ENCODE data around the gene MRPL46.
A peak's percentile ranks its signal among the peaks of the same experiment; 100 is the strongest.
"Not testable (repeated sequence)": the region's sequence is repeated elsewhere in the genome, so short reads cannot be mapped to it uniquely, and the experiment has no call there.

MRPL46 gene

DNA sequence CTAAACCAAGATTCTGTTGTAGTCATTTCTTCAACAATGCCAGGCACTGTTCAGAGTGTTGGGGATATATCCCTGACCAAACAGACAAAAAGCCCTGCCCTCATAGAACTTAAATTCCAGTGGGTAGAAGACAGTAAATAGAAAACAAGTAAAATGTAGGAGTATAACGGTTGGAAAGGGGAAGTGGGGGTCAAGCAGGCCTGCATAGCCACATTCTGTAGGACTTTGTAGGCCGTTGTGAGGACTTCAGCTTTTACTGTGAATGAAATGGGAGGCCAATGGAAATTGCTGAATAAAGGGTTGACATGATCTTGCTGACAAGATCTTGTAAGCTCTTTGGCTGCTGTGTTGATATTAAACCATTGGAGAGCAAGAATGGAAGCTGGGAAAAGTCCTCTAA lies 2.1 kb upstream of the MRPL46 start:
- DNase-seq (ENCODE audit: insufficient read length, low spot score): no peak
- TF ChIP-seq POLR2A (IDR thresholded peaks at IDR 0.05; ENCODE audit: low read depth, low read length): no peak
- TF ChIP-seq PAX5 (IDR thresholded peaks at IDR 0.05; ENCODE audit: insufficient read depth, low read length, severe bottlenecking): no peak
- TF ChIP-seq TAF1 (IDR thresholded peaks at IDR 0.05; ENCODE audit: low read depth, low read length): no peak
- TF ChIP-seq POU2F2 (IDR thresholded peaks at IDR 0.05; ENCODE audit: low read depth, low read length): no peak
- TF ChIP-seq SPI1 (IDR thresholded peaks at IDR 0.05; ENCODE audit: low read depth, low read length): no peak
- no peak for TF ChIP-seq POLR2AphosphoS5 (IDR thresholded peaks at IDR 0.05; ENCODE audit: low read depth, low read length)
- FAIRE-seq: no peak

DNA sequence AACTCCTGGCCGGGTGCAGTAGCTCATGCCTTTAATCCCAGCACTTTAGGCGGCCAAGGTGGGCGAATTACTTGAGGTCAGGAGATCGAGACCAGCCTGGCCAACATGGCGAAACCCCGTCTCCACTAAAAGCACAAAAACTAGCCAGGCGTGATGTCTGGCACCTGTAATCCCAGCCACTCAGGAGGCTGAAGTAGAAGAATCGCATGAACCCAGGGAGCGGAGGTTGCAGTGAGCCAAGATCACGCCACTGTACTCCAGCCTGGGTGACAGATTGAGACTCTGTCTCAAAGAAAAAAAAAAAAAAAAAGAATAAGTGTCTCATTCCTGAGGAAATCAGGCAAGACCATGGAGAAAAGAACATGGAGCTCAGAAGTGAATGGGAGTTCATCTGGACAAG lies 1.5 kb upstream of the MRPL46 start:
- not testable (repeated sequence) for FAIRE-seq; DNase-seq (ENCODE audit: insufficient read length, low spot score)

DNA sequence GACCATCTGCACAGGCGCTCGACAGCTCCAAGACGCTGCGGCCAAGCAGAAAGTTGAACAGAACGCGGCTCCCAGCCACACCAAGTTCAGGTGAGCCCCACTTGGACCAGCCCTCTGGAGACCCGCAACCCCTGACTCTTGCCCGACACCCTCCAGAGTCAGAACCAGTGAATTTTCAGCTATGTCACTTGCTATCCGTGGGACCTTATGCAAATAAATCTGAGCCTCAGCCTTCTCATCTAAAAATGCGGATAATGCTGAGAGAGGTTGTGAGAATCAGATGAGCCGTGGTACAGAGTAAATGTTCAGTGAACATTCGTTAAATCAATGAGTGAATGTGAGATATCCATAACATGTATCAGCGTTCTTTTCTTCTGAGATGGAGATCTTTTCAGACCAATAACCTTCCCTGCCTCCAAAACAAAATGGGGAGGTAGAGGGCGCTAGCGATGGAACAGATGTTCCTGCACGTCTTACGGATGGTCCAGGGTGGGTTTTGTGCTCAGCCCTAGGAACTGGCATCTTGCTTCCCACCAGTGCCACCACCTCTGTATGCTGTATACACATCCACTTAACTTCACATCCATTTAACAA lies 844 bp upstream of the MRPL46 start:
- FAIRE-seq: peak; percentile 45
- TF ChIP-seq POLR2AphosphoS5 (IDR thresholded peaks at IDR 0.05; ENCODE audit: low read depth, low read length) (no peak), POU2F2 (IDR thresholded peaks at IDR 0.05; ENCODE audit: low read depth, low read length) (no peak)
- DNase-seq (ENCODE audit: insufficient read length, low spot score): no peak

DNA sequence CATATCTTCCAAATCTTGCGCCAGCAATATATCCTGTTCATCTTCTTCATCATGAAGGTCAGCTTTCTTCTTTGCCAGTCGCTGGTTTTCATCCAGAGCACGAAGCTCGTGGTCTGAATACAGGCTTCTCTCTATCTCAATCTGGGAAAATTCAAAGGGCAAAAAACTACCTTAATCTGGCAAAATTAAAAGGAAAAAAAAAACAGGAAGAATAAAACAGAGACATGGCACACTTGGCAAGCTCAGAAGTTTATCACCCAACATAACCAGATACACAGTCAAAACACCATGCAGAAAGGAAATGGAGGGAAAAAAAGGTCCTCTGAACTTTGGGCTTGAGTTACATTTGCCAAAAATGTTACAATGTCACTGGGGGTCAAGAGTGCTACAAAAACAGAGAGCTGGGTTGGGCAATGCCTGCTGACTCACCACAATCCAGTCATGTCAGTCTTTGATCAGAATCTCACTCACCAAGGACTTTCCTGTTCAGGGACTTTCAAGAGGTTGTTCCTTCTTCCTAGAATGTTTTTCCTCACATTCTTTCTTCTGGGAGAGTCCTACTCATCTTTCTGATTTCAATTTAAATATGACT lies 1.5 kb downstream of the MRPL46 start:
- FAIRE-seq (no peak), DNase-seq (ENCODE audit: insufficient read length, low spot score) (no peak)
- no peak for TF ChIP-seq TAF1 (IDR thresholded peaks at IDR 0.05; ENCODE audit: low read depth, low read length)
- TF ChIP-seq POU2F2 (IDR thresholded peaks at IDR 0.05; ENCODE audit: low read depth, low read length): no peak
- TF ChIP-seq PAX5 (IDR thresholded peaks at IDR 0.05; ENCODE audit: insufficient read depth, low read length, severe bottlenecking): no peak
- no peak for TF ChIP-seq SPI1 (IDR thresholded peaks at IDR 0.05; ENCODE audit: low read depth, low read length)
- TF ChIP-seq POLR2A (IDR thresholded peaks at IDR 0.05; ENCODE audit: low read depth, low read length): no peak
- no peak for TF ChIP-seq POLR2AphosphoS5 (IDR thresholded peaks at IDR 0.05; ENCODE audit: low read depth, low read length)

DNA sequence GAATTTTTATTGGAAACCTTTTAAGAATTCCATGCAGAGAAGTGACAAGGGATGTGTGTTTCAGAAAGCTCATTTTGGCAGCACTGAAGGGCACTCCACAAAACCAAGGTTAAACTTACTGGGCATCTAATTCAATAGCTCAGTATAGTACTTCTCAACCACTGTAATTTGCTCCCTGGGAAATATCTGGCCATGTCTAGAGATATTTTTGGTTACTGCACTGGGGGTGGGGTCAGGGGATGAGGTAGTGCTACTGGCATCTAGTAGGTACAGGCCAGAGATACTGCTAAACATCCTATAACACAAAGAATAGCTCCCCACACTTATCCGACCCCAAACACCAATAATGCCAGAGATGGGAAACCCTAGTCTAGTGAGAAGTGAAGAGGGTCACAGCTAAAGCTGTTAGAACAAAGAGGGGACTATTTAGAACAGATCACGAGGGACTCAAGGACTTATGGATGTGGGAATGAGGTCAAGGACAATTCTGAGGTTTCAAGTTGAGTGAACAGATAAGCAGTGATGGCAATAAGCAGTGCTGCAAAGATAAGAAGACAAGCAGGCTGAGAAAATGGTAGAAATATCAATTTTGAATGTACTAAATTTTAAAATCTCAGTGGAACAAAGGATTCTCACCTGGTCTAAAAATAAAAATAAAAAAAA lies 3.2 kb downstream of the MRPL46 start:
- FAIRE-seq (no peak), DNase-seq (ENCODE audit: insufficient read length, low spot score) (no peak)
- TF ChIP-seq POLR2A (IDR thresholded peaks at IDR 0.05; ENCODE audit: low read depth, low read length) (no peak), TAF1 (IDR thresholded peaks at IDR 0.05; ENCODE audit: low read depth, low read length) (no peak), POU2F2 (IDR thresholded peaks at IDR 0.05; ENCODE audit: low read depth, low read length) (no peak), PAX5 (IDR thresholded peaks at IDR 0.05; ENCODE audit: insufficient read depth, low read length, severe bottlenecking) (no peak), SPI1 (IDR thresholded peaks at IDR 0.05; ENCODE audit: low read depth, low read length) (no peak), POLR2AphosphoS5 (IDR thresholded peaks at IDR 0.05; ENCODE audit: low read depth, low read length) (no peak)

DNA sequence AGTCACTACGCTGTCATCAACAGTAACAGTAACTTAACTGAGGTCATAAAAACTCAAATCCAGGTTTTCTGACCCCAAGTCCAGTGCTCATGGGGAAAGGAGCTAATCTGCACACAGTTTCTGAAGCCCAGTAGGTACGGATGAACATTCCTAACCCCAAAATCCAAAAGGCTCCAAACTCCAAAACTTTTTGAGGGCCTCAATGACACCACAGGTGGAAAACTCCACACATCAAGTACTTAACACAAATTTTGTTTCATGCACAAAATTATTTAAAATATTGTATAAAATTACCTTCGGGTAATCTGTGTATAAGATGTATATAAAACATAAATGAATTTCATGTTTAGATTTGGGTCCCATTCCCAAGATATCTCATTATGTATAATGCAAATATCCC lies 10.5 kb downstream of the MRPL46 start:
- no peak for TF ChIP-seq POU2F2 (IDR thresholded peaks at IDR 0.05; ENCODE audit: low read depth, low read length)
- no peak for TF ChIP-seq PAX5 (IDR thresholded peaks at IDR 0.05; ENCODE audit: insufficient read depth, low read length, severe bottlenecking)
- no peak for TF ChIP-seq POLR2AphosphoS5 (IDR thresholded peaks at IDR 0.05; ENCODE audit: low read depth, low read length)
- TF ChIP-seq TAF1 (IDR thresholded peaks at IDR 0.05; ENCODE audit: low read depth, low read length): no peak
- TF ChIP-seq POLR2A (IDR thresholded peaks at IDR 0.05; ENCODE audit: low read depth, low read length): no peak
- no peak for TF ChIP-seq SPI1 (IDR thresholded peaks at IDR 0.05; ENCODE audit: low read depth, low read length)
- no peak for DNase-seq (ENCODE audit: insufficient read length, low spot score)
- no peak for FAIRE-seq

DNA sequence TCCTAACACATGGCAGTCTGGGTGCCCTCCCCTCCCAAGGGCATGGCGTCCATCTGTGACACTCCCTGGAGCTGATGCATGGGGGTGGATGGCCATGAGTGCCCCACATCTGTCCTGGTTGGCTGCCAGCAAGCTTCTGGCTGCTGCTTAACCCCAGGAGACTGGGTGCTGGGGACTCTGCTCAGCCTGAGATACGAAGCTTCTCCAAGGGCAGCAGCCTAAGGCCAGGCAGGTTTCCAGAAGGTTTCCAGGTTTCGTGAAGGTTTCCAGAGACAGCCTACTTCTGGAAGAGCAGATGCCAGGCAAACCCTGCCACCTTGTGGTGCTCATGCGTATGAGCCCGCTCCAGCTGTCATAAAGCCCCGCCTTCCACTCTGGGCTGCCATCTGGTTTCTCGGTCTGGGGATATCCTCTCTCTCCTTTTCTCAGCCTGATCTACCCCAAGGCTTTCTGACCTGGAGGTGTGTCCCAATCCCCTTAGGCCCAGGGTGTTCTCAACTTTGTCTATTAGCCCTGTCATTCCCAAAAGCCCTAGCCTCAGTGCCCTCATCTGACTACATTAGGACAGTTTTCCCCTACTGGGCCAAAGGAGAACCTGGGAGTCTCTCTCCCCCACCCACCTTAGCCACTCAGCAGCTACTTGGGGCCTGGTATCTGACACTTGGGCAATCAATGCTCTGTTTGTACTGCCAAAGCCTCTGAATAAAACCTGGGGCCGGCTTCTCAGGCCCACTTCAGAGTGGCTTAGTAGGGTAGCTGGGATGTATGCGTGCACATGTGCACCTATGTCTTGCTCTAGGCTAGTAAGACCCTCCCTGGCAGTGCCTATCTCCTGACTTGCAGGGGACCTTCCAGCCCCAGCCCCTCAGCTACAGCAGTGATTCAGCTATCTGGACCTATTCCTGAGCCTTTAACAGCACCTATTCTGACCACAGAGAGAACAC lies 12.0 kb downstream of the MRPL46 start:
- TF ChIP-seq POLR2AphosphoS5 (IDR thresholded peaks at IDR 0.05; ENCODE audit: low read depth, low read length): no peak
- TF ChIP-seq TAF1 (IDR thresholded peaks at IDR 0.05; ENCODE audit: low read depth, low read length): no peak
- TF ChIP-seq POU2F2 (IDR thresholded peaks at IDR 0.05; ENCODE audit: low read depth, low read length): no peak
- no peak for TF ChIP-seq SPI1 (IDR thresholded peaks at IDR 0.05; ENCODE audit: low read depth, low read length)
- TF ChIP-seq PAX5 (IDR thresholded peaks at IDR 0.05; ENCODE audit: insufficient read depth, low read length, severe bottlenecking): no peak
- no peak for TF ChIP-seq POLR2A (IDR thresholded peaks at IDR 0.05; ENCODE audit: low read depth, low read length)
- FAIRE-seq: peak; percentile 55
- no peak for DNase-seq (ENCODE audit: insufficient read length, low spot score)

DNA sequence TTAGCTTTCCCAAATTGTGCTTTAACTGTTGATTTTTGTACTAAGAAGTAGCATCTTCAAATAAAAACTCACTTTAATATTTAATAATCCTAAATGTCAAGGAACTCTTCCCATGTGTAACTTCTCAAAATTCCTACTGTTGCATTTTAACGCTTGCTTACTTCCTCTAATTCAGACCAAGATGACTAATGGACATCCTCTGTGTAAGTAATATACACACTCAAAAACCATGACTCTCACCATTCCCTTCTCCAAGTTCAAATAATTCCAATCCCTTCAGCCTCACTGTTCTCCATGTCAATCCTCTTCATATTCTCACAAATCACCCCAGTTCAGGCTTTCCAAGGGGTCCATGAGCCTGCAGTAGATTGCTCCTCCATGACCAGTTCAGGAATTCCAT lies 13.0 kb downstream of the MRPL46 start:
- DNase-seq (ENCODE audit: insufficient read length, low spot score) (no peak), FAIRE-seq (no peak)

DNA sequence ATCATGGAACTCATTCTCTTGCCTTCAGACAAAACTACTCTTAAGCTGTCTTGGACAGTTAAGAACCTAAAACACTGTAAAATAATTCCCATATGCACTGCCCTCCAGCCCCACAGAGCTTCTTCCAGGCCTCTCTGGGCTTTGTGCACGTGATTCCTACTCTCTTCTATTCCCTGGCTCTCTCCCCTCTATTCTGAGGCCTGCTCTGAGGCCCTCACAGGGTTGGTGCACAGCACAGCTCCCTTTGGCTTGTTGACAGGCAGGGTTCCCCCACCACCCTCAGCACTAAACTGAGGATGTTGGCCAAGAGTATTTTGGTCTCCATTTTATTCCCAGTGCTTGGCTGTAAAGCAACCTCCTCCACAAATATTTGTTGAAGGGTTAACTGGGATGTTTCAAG lies 13.5 kb downstream of the MRPL46 start:
- FAIRE-seq (no peak), DNase-seq (ENCODE audit: insufficient read length, low spot score) (no peak)
- TF ChIP-seq POLR2A (IDR thresholded peaks at IDR 0.05; ENCODE audit: low read depth, low read length): no peak
- no peak for TF ChIP-seq SPI1 (IDR thresholded peaks at IDR 0.05; ENCODE audit: low read depth, low read length)
- TF ChIP-seq TAF1 (IDR thresholded peaks at IDR 0.05; ENCODE audit: low read depth, low read length): no peak
- TF ChIP-seq POLR2AphosphoS5 (IDR thresholded peaks at IDR 0.05; ENCODE audit: low read depth, low read length): no peak
- no peak for TF ChIP-seq PAX5 (IDR thresholded peaks at IDR 0.05; ENCODE audit: insufficient read depth, low read length, severe bottlenecking)
- no peak for TF ChIP-seq POU2F2 (IDR thresholded peaks at IDR 0.05; ENCODE audit: low read depth, low read length)

More for the DNA sequence above, 13.0 kb downstream of the MRPL46 start:
- TF ChIP-seq POLR2AphosphoS5 (IDR thresholded peaks at IDR 0.05; ENCODE audit: low read depth, low read length): no peak
- TF ChIP-seq POLR2A (IDR thresholded peaks at IDR 0.05; ENCODE audit: low read depth, low read length): no peak
- TF ChIP-seq POU2F2 (IDR thresholded peaks at IDR 0.05; ENCODE audit: low read depth, low read length): no peak
- no peak for TF ChIP-seq TAF1 (IDR thresholded peaks at IDR 0.05; ENCODE audit: low read depth, low read length)
- no peak for TF ChIP-seq SPI1 (IDR thresholded peaks at IDR 0.05; ENCODE audit: low read depth, low read length)
- TF ChIP-seq PAX5 (IDR thresholded peaks at IDR 0.05; ENCODE audit: insufficient read depth, low read length, severe bottlenecking): no peak
